ENCODE data around the gene CCDC154. TPM values are rescaled to one million over a fixed set of nuclear protein-coding genes. Genes with fewer than 3 reads are reported as not detected.

CCDC154 gene
- total and polyA plus RNA-seq, 10 of the 15 experiments (the other 5 are each of a cell fraction or from before 2014, with no cell fraction given): 0.06 to 0.26 (median 0.25) TPM; not detected in 7

DNA sequence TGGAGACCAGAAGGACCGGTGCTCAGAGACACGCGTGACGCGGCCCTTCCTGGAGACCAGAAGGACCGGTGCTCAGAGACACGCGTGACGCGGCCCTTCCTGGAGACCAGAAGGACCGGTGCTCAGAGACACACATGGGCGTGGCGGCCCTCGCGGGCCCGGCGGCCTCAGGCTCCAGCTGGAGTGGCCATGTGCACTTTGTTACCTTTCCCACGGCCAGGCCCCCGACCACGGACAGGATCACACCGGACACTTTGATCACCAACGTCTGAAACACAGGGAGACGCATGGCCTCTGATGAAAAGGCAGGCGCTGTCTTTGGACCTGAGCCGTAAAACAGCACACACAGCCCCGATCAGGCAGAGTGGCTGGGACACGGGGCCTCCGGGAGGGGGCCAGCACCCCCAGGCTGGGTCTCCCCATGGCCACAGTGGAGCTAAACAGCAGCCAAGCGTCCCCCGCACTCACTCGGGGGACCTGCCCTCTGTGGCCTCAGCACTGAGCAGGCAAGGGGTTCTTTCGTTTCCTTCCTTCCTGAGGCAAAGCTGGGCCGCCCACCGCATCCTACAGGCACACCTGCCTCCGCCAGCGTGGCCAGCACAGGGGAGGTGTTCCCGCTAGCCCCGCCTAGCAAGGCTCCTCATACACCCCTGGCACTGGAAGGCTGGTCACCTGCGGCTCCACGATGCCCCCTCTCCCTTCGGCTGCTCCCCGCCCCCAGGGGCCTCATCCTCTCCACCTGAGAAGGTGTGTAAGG is 13.3 kb upstream of the CCDC154 start:
- no TSS peak for BruUV-seq (replicated peaks)
- H4K20me1 ChIP-seq (ENCODE audit: control insufficient read depth, insufficient read depth): no peaks in the 10 kb centered on the region
- no peak overlapping the region for H3K4me3 ChIP-seq
- ChIA-PET SMC1A (ENCODE audit: uncharacterized antibody, unreplicated experiment) (no interaction called here), CTCF (no interaction called here), POLR2A (no interaction called here), RAD21 (ENCODE audit: unreplicated experiment) (no interaction called here)
- no peak overlapping the region for H2AFZ ChIP-seq (ENCODE audit: control insufficient read depth, low read depth, low read length)
- TF ChIP-seq STAT1 (conservative IDR thresholded peaks at IDR 0.05): no peak
- no peak for TF ChIP-seq TCF7 (IDR thresholded peaks at IDR 0.05; ENCODE audit: borderline replicate concordance)
- no peak overlapping the region for H3K4me2 ChIP-seq (ENCODE audit: control insufficient read depth, insufficient read depth)
- DNase-seq (ENCODE audit: low read depth, low spot score) (no peak), ATAC-seq (no peak), FAIRE-seq (no peak)
- H3K79me2 ChIP-seq (ENCODE audit: control insufficient read depth, insufficient read depth, low read length): no peaks in the 10 kb centered on the region
- 89% methylated on average over 38 of the region's 42 CpGs for WGBS (ENCODE audit: insufficient coverage, insufficient replicate concordance, low lambda C conversion rate, missing lambda C conversion rate)
- no peaks in the 10 kb centered on the region for H3K27me3 ChIP-seq (replicated peaks in 1 of 2; ENCODE audit: control insufficient read depth in 2 of 2, insufficient read depth in 2 of 2, low read length in 1 of 2)
- peaks cover 0 to 12% of the 10 kb centered on the region in 2 experiments; a peak in 3 of 4 replicates for H3K36me3 ChIP-seq (ENCODE audit: control insufficient read depth in 2 of 2, insufficient read depth in 2 of 2, low read length in 1 of 2)
- intact Hi-C loops (cut with micrococcal nuclease; ENCODE audit: unreplicated experiment) (no loop called here), in situ Hi-C loops (cut with MboI) (no loop called here)
- H3K9me3 ChIP-seq (replicated peaks; ENCODE audit: control insufficient read depth, insufficient read depth, low read length): no peaks in the 10 kb centered on the region
- H3K9ac ChIP-seq (ENCODE audit: control insufficient read depth, insufficient read depth, low read length): no peak overlapping the region
- H3K4me1 ChIP-seq (ENCODE audit: control insufficient read depth, insufficient read depth, low read length): peaks cover 10% of the 10 kb centered on the region
- no peak overlapping the region for H3K27ac ChIP-seq (ENCODE audit: control insufficient read depth, insufficient read depth)

DNA sequence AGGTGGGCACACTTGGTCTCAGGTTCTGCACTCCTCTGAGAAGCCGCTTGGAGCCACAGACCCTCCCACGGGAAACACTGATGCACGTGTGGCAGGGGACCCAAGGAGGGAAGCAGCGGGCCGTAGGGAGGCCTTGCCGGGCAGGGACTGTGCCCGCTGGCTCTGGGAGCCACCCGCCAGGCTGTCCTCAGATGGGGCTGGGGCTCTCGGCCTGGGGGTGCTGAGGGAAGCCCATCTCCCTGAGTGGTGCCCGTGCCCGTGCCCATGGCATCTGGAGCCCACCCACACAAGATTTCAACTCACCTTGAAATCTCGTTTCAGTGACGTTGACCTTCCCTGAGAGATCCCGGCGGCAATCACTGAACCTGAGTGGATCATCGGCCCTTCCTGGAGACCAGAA is 12.6 kb upstream of the CCDC154 start:
- ChIA-PET SMC1A (ENCODE audit: uncharacterized antibody, unreplicated experiment) (no interaction called here), CTCF (no interaction called here), POLR2A (no interaction called here), RAD21 (ENCODE audit: unreplicated experiment) (no interaction called here)
- BruUV-seq (replicated peaks): no TSS peak
- ATAC-seq: no peak
- Histone ChIP-seq H3K9me3 (replicated peaks; ENCODE audit: control insufficient read depth, insufficient read depth, low read length) (no peaks in the 10 kb centered on the region), H2AFZ (ENCODE audit: control insufficient read depth, low read depth, low read length) (no peak overlapping the region), H4K20me1 (ENCODE audit: control insufficient read depth, insufficient read depth) (no peaks in the 10 kb centered on the region), H3K9ac (ENCODE audit: control insufficient read depth, insufficient read depth, low read length) (no peak overlapping the region), H3K79me2 (ENCODE audit: control insufficient read depth, insufficient read depth, low read length) (no peaks in the 10 kb centered on the region), H3K4me3 (no peak overlapping the region), H3K4me1 (ENCODE audit: control insufficient read depth, insufficient read depth, low read length) (peaks cover 10% of the 10 kb centered on the region), H3K4me2 (ENCODE audit: control insufficient read depth, insufficient read depth) (no peak overlapping the region), H3K36me3 (ENCODE audit: control insufficient read depth in 2 of 2, insufficient read depth in 2 of 2, low read length in 1 of 2) (peaks cover 0 to 12% of the 10 kb centered on the region in 2 experiments; a peak in 3 of 4 replicates), H3K27me3 (replicated peaks in 1 of 2; ENCODE audit: control insufficient read depth in 2 of 2, insufficient read depth in 2 of 2, low read length in 1 of 2) (no peaks in the 10 kb centered on the region), H3K27ac (ENCODE audit: control insufficient read depth, insufficient read depth) (no peak overlapping the region)
- no peak for FAIRE-seq
- WGBS (ENCODE audit: insufficient coverage, insufficient replicate concordance, low lambda C conversion rate, missing lambda C conversion rate): 94% methylated on average over 15 of the region's 16 CpGs
- no peak for TF ChIP-seq MEF2B (IDR thresholded peaks at IDR 0.05; ENCODE audit: partially characterized antibody, poor library complexity, severe bottlenecking)
- in situ Hi-C loops (cut with MboI): no loop called here
- no peak for DNase-seq (ENCODE audit: low read depth, low spot score)
- intact Hi-C loops (cut with micrococcal nuclease; ENCODE audit: unreplicated experiment): no loop called here

Measured in GM12878 (cell line).